NK-92 (cell line): ENCODE results near the gene LRFN5.
"Not testable (repeated sequence)": the region's sequence is repeated elsewhere in the genome, so short reads cannot be mapped to it uniquely, and the experiment has no call there.

Experiments used
- DNase-seq: peaks from one replicate; lab custom pipeline; 2025; ENCODE audit not compliant: unreplicated experiment; lab: John Stamatoyannopoulos, UW

LRFN5 gene

DNA sequence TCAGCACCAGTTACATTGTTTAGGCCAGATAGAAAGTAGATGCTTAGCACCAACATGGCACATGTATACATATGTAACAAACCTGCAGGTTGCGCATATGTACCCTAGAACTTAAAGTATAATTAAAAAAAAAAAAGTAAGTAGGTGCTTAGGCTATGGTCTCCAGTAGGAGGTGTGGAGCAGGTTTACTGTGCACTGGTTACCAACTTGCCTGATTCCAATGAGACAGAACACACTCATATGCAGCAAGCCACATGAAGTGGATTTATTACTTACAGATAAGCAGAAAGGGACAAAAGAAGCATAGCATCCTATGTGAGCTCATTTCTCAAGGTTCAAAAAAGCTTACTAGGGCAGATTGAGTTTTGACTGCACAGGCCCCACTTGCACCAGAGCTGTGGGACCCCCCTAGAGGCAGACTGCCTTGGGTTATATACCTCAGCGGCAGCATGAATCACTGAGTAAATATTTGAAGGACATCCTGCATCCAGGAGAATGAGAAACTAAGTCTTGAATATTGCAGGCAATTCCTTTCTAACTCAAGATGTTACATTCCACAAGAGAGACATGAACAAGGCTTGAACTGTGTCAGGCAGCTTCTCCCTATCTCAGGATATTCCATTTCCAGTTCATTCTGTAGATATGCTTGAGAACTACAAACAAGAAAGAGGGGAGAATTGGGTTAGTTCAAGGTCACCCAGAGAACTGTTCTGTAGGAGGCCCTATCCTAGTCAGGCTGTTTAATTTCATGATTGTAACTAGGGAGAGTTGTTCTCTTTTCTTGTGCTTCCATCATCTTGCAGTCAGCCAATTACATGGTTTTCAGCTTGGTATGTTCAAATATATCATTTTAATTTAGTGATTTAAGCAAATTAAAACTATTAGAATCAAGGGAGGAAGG lies 30.1 kb downstream of the LRFN5 start:
- DNase-seq: no peak

DNA sequence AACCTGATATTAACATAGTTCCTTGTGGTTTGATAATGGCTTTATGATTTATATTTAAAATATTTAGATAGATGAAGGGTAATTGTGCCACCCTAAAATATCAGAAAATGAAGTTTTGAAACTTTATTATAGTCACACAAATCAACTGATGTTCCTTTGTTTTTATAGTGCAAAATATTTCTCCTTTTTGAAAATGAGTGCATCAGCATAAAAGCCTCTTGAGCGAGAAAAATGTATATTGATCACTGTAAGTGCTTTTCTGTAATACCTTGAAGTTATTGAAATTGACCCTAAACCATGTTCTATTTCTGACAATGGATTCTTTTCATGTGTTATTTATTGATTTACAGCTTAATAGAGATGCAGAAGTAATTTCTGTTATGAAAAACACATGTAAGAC lies 35.0 kb downstream of the LRFN5 start:
- DNase-seq: no peak

DNA sequence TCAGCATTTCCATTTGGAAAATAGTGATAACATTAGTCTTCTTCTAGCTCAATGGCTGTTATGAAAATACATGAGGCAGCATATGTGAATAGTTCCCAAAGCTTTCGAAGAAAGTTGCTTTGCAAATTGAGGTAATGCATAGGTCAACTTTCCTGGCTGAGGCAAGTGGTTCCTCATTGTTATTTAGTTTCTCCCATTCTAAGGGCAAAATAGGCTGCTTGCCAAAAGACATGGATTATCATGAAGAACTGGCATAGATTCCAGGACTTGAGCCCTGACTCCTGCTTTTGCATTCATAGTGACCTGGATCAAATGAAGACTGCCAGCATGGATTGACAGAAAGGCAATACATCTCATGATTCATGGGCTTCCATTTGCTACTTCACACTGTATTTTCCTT lies 35.7 kb downstream of the LRFN5 start:
- no peak for DNase-seq

DNA sequence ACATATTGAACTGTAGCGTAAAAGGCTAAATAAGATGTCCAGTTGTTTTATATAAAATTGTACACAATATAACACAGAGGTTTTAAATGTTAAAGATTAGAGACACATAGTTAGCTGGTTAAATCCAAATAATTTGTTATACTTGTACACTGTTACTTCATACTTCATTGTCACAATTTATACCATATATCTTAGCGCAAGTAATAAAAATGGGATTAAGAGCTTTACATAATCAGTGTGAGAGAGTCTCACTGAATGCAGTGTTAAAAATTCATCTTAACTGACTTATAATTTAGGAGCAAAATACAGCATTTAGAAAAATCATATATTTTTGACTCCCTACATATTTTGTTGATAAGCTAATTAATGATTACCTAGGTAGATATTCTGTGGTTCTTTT lies 36.1 kb downstream of the LRFN5 start:
- DNase-seq: no peak

DNA sequence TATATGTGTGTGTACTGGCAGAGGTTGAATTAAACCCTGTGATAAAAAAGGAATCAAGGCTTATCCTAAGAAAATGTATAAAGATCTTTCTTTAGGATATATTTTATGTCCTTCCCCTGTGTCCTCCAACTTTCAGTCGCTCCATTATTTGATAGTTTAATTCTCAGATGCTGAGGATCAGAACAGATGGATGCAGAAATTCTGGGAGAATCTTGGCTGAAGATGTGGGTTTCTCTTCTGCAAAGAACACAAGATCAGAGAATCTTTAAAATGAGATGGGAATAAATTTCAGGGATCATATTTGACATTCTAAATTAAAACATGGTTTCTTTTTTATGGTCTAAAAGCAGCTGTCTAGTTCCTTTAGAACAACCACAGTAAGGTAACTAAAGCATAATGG lies 37.9 kb downstream of the LRFN5 start:
- no peak for DNase-seq

GRCh38 chr14:41650802-41651201 lies 44.1 kb downstream of the LRFN5 start:
- no peak for DNase-seq

- DNase-seq: no peak
Measured at GRCh38 chr14:41654196-41654595, 47.5 kb downstream of the LRFN5 start.

DNA sequence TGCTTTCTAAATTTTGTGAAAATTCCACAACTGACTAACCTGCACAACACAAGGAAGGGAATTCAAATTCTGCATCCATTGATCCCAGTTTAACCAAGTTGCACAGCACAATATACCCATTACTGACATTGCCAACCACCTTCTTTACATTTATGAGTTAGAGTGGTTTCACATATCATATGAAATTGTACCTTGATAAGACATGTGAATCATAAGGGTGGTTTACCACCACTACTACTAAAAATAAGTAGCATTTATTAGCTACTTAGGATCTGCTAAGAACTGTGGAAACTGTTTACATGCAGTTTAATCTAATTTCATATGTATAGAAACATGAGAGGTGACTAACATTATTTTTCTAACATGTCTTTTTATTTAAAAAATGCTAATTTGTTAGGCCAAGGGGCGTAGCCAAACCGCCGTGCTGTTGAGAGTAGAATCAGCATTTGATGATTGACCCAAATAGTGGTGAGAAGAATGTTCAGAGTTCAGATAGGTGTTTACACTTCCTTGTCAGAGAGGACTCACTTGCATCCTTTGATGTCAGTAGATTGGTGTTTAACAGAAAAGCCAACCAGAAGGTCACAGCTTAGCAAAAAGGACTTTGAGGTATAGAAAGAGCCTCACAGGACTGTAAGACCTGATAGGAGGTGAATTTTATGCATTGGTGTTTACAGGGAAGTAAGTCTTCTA lies 56.2 kb downstream of the LRFN5 start:
- DNase-seq: no peak

- DNase-seq: no peak
Measured at GRCh38 chr14:41663473-41663850, 56.8 kb downstream of the LRFN5 start.

- no peak for DNase-seq
Measured at GRCh38 chr14:41666301-41666700, 59.6 kb downstream of the LRFN5 start.

- no peak for DNase-seq
Measured at GRCh38 chr14:41668356-41668755, 61.7 kb downstream of the LRFN5 start.

DNA sequence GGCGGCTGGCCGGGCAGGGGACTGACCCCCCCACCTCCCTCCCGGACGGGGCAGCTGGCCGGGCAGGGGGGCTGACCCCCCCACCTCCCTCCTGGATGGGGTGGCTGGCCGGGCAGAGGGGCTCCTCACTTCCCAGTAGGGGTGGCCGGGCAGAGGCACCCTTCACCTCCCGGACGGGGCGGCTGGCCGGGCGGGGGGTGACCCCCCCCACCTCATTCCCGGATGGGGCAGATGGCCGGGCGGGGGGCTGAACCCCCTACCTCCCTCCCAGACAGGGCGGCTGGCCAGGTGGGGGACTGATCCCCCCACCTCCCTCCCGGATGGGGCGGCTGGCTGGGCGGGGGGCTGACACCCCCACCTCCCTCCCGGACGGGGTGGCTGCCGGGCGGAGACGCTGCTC lies 66.9 kb downstream of the LRFN5 start:
- not testable (repeated sequence) for DNase-seq

GRCh38 chr14:41674511-41674971 lies 67.9 kb downstream of the LRFN5 start:
- not testable (repeated sequence) for DNase-seq

GRCh38 chr14:41699486-41699885 lies 92.8 kb downstream of the LRFN5 start:
- no peak for DNase-seq

GRCh38 chr14:41718477-41719166 lies 111.9 kb downstream of the LRFN5 start:
- DNase-seq: no peak

DNA sequence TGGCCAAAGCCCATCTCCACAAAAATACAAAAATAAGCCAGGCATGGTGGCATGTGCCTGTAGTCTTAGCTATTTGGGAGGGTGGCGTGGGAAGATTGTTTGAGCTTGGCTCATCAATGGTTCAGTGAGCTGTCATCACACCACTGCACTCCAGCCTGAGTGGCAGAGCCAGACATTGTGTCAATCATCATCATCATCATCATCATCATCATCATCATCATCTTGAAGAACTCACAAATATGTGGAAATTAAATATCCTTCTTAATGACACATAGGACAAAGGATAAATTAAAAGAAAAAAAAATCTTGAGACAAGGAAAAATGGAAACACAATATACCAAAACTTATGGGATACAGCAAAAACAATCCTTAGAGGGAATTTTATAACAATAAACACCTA lies 132.5 kb downstream of the LRFN5 start:
- no peak for DNase-seq

GRCh38 chr14:41743140-41743539 lies 136.5 kb downstream of the LRFN5 start:
- DNase-seq: no peak

DNA sequence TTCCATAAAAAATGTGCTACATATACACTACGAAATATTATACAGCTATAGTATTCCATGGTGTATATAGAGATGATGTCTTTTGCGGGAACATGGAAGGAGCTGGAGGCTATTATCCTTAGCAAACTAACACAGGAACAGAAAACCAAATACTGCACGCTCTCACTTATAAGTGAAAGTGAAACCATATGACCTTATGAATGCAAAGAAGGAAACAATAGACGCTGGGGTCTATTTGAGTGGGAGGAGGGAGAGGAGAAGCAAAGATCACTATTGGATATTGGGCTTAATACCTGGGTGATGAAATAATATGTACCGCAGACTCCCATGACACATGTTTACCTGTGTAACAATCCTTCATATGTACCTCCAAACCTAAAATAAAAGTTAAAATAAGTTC lies 142.8 kb downstream of the LRFN5 start:
- DNase-seq: no peak

DNA sequence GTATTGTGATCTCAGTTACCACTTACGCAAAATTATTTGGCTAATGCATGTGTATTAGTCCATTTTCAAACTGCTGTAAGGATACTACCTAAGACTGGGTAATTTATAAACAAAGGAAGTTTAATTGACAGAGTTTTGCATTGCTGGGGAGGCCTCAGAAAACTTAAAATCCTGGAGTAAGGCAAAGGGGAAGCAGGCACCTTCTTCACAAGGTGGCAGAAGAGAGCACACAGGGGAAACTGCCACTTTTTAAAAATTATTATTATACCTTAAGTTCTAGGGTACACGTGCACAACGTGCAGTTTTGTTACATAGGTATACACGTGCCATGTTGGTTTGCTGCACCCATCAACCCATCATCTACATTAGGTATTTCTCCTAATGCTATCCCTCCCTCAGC lies 143.9 kb downstream of the LRFN5 start:
- DNase-seq: not testable (repeated sequence)

GRCh38 chr14:41758011-41758665 lies 151.5 kb downstream of the LRFN5 start:
- no peak for DNase-seq

GRCh38 chr14:41761204-41761603 lies 154.5 kb downstream of the LRFN5 start:
- no peak for DNase-seq
